ENCODE results near the gene ACOT6.
"Not testable (repeated sequence)": the region's sequence is repeated elsewhere in the genome, so short reads cannot be mapped to it uniquely, and the experiment has no call there.

GRCh38 chr14:73566935-73567334, 45.4 kb upstream of the ACOT6 start:
- TF ChIP-seq CTCF, POLR2A (IDR thresholded peaks at IDR 0.05): not testable (repeated sequence)
